K562 (cell line): ENCODE measurements around the gene SOCS7.

Experiments
- BCL6 ChIP-seq: fragments of 250-450 bp; sonication (Bioruptor Pico); IDR thresholded peaks from 2 replicates; pipeline ENCODE4 v1.4.0; 2020
- CTCF ChIP-seq, 3 experiments: IDR thresholded peaks in 2 of 3; conservative IDR thresholded peaks in 1 of 3; 2 replicates each; pipeline ENCODE4 v1.5.1; 2011 to 2012; ENCODE audit warnings: low read length in 3 of 3, mild to moderate bottlenecking in 3 of 3, control low read depth in 2 of 3, improper control_type of control experiment in 1 of 3, inconsistent platforms in 1 of 3, low read depth in 1 of 3, mixed read lengths in 1 of 3, moderate library complexity in 1 of 3; ENCODE audit not compliant: insufficient read depth in 2 of 3
- E2F6 ChIP-seq, 2 experiments: IDR thresholded peaks; 2 replicates each; pipeline ENCODE4 v1.6.1; 2011; ENCODE audit warnings: borderline replicate concordance in 1 of 2, control low read depth in 1 of 2, low read depth in 1 of 2, low read length in 1 of 2, mild to moderate bottlenecking in 1 of 2, mixed read lengths in 1 of 2, moderate library complexity in 1 of 2; ENCODE audit not compliant: insufficient read depth in 1 of 2, insufficient read length in 1 of 2, poor library complexity in 1 of 2, severe bottlenecking in 1 of 2; ENCODE audit errors: extremely low read depth in 1 of 2
- EGR1 ChIP-seq: fragments of 450-650 bp; conservative IDR thresholded peaks from 2 replicates; pipeline ENCODE4 v1.6.1; 2017; ENCODE audit warnings: mild to moderate bottlenecking
- HDAC3 ChIP-seq: fragments of 450-650 bp; IDR thresholded peaks from 2 replicates; pipeline ENCODE4 v1.6.1; 2018; ENCODE audit warnings: borderline replicate concordance, mild to moderate bottlenecking, moderate library complexity; ENCODE audit not compliant: partially characterized antibody
- HLTF ChIP-seq: fragments of 450-650 bp; IDR thresholded peaks from 2 replicates; pipeline ENCODE4 v1.6.1; 2016
- KDM1A ChIP-seq, 2 experiments: fragments of 450-650 bp; IDR thresholded peaks; 2 replicates each; pipeline ENCODE4 v1.6.1; 2016; ENCODE audit warnings: mild to moderate bottlenecking in 2 of 2
- RBM39 ChIP-seq: fragments of 200-400 bp; formaldehyde crosslinking; optimal IDR thresholded peaks from 2 replicates; pipeline ENCODE3; 2018; ENCODE audit warnings: low read depth, low read length
- SRF ChIP-seq, 2 experiments: fragments of 250-450, 450-650 bp in 1 of 2; sonication (Bioruptor Pico) in 1 of 2; sonication (generic) in 1 of 2; formaldehyde crosslinking; IDR thresholded peaks; 2 replicates each; pipeline versions ENCODE4 v1.5.0 to v1.5.1; 2020 to 2022; ENCODE audit warnings: mild to moderate bottlenecking in 1 of 2, missing genetic modification reagents in 1 of 2
- U2AF1 ChIP-seq: fragments of 200-400 bp; formaldehyde crosslinking; optimal IDR thresholded peaks from 2 replicates; pipeline ENCODE3; 2017; ENCODE audit warnings: mild to moderate bottlenecking, low read depth, low read length, moderate library complexity
- ZFX ChIP-seq: sonication (generic); formaldehyde crosslinking; IDR thresholded peaks from 2 replicates; pipeline ENCODE4 v1.8.0; 2022; ENCODE audit warnings: mild to moderate bottlenecking, missing genetic modification reagents, moderate library complexity
- TF ChIP-seq, protein P1 (sequence below): sonication (generic); formaldehyde crosslinking; IDR thresholded peaks from 2 replicates; pipeline ENCODE4 v1.8.1; 2023; ENCODE audit warnings: mild to moderate bottlenecking, missing genetic modification reagents
- TF ChIP-seq, protein P2 (sequence below), 2 experiments: fragments of 450-650 bp; formaldehyde crosslinking in 1 of 2; IDR thresholded peaks; 2 replicates each; pipeline versions ENCODE4 v1.4.0 to v1.6.1; 2014 to 2020; ENCODE audit warnings: mild to moderate bottlenecking in 2 of 2, borderline replicate concordance in 1 of 2, low read depth in 1 of 2

DNA sequence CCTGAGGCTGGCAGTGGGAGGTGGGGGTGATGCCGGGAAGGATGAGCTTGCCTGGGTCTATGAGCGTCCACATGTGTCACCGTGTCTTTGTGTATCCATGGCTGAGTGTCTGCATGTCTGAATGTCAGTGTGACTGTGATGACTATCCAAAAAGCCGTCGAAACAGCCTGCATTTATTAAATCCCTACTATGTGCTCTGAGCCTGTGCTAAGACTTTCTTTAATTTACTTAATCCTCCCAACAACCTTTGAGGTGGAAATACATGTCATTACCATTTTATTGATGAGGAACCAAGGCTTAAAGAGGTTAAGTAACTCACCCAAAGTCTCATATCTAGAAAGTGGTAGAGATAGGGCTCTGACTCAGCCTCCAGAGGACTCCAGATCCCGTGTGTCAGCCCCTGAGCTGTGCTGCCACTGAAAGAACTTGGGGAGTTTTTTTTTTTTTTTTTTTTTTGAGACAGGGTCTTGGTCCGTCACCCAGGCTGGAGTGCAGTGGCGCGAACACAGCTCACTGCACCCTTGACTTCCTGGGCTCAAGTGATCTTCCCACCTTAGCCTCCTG is 96.6 kb downstream of the SOCS7 start:
- TF ChIP-seq HDAC3 (no peak), CTCF (IDR thresholded peaks at IDR 0.05 in 2 of 3, conservative IDR thresholded peaks at IDR 0.05 in 1 of 3; ENCODE audit: insufficient read depth in 2 of 3, low read depth in 1 of 3, low read length in 3 of 3) (no peak), BCL6 (CRISPR knock-in tag) (no peak), SRF (CRISPR knock-in tag; IDR thresholded peaks at IDR 0.05) (no peak), EGR1 (no peak), ZFX (no peak), KDM1A (IDR thresholded peaks at IDR 0.05) (no peak), RBM39 (no peak), HLTF (no peak), E2F6 (IDR thresholded peaks at IDR 0.05; ENCODE audit: borderline replicate concordance in 1 of 2, extremely low read depth in 1 of 2, insufficient read depth in 1 of 2, insufficient read length in 1 of 2, low read depth in 1 of 2, low read length in 1 of 2, poor library complexity in 1 of 2, severe bottlenecking in 1 of 2) (no peak), U2AF1 (no peak)
- TF ChIP-seq, protein P1, sequence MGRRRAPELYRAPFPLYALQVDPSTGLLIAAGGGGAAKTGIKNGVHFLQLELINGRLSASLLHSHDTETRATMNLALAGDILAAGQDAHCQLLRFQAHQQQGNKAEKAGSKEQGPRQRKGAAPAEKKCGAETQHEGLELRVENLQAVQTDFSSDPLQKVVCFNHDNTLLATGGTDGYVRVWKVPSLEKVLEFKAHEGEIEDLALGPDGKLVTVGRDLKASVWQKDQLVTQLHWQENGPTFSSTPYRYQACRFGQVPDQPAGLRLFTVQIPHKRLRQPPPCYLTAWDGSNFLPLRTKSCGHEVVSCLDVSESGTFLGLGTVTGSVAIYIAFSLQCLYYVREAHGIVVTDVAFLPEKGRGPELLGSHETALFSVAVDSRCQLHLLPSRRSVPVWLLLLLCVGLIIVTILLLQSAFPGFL = no peak
- TF ChIP-seq, protein P2, sequence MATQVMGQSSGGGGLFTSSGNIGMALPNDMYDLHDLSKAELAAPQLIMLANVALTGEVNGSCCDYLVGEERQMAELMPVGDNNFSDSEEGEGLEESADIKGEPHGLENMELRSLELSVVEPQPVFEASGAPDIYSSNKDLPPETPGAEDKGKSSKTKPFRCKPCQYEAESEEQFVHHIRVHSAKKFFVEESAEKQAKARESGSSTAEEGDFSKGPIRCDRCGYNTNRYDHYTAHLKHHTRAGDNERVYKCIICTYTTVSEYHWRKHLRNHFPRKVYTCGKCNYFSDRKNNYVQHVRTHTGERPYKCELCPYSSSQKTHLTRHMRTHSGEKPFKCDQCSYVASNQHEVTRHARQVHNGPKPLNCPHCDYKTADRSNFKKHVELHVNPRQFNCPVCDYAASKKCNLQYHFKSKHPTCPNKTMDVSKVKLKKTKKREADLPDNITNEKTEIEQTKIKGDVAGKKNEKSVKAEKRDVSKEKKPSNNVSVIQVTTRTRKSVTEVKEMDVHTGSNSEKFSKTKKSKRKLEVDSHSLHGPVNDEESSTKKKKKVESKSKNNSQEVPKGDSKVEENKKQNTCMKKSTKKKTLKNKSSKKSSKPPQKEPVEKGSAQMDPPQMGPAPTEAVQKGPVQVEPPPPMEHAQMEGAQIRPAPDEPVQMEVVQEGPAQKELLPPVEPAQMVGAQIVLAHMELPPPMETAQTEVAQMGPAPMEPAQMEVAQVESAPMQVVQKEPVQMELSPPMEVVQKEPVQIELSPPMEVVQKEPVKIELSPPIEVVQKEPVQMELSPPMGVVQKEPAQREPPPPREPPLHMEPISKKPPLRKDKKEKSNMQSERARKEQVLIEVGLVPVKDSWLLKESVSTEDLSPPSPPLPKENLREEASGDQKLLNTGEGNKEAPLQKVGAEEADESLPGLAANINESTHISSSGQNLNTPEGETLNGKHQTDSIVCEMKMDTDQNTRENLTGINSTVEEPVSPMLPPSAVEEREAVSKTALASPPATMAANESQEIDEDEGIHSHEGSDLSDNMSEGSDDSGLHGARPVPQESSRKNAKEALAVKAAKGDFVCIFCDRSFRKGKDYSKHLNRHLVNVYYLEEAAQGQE (IDR thresholded peaks at IDR 0.05; ENCODE audit: borderline replicate concordance) = no peak
- TF ChIP-seq, protein P2 (CRISPR knock-in tag; IDR thresholded peaks at IDR 0.05; ENCODE audit: low read depth) = no peak
